GM23338 (cell line): Measurements from ENCODE around the gene TRPC6. TPM values are rescaled to one million over a fixed set of nuclear protein-coding genes. Genes with fewer than 3 reads are reported as not detected.

Experiments used
- ATAC-seq: fragments of 200-7000 bp; cut with Tn5 transposase; 3 replicates; pipeline ENCODE4 v1.9.1; 2020
- DNase-seq: peaks from one replicate; pipeline ENCODE4 v3.0.0-alpha.2; 2015; ENCODE audit warnings: low spot score
- H2AFZ ChIP-seq: fragments of 200-600 bp; sonication (generic); 2 replicates; pipeline ENCODE4 v1.8.0; 2016; ENCODE audit warnings: antibody characterized with exemption, mild to moderate bottlenecking, moderate library complexity
- H3F3A ChIP-seq: fragments of 200-600 bp; sonication (generic); replicated peaks from 2 replicates; pipeline ENCODE4 v1.8.0; 2017; ENCODE audit warnings: antibody characterized with exemption, mixed run types, low read depth
- H3K27ac ChIP-seq: fragments of 200-600 bp; sonication (generic); 2 replicates; pipeline ENCODE4 v1.6.1; 2016; ENCODE audit warnings: low read depth
- H3K27me3 ChIP-seq: fragments of 200-600 bp; sonication (generic); 2 replicates; pipeline ENCODE4 v1.8.0; 2016; ENCODE audit warnings: mild to moderate bottlenecking, mixed run types, moderate library complexity; ENCODE audit not compliant: insufficient read depth
- H3K36me3 ChIP-seq: fragments of 200-600 bp; sonication (generic); 2 replicates; pipeline ENCODE4 v1.8.0; 2016; ENCODE audit warnings: mild to moderate bottlenecking; ENCODE audit not compliant: insufficient read depth
- H3K4me1 ChIP-seq: fragments of 200-600 bp; sonication (generic); 2 replicates; pipeline ENCODE4 v1.8.0; 2016; ENCODE audit warnings: mild to moderate bottlenecking, moderate library complexity; ENCODE audit not compliant: insufficient read depth
- H3K4me2 ChIP-seq: fragments of 200-600 bp; sonication (generic); 2 replicates; pipeline ENCODE4 v1.7.1; 2017; ENCODE audit warnings: mixed run types
- H3K4me3 ChIP-seq: fragments of 200-600 bp; sonication (generic); 2 replicates; pipeline ENCODE4 v1.6.1; 2016; ENCODE audit warnings: mixed run types
- H3K79me2 ChIP-seq: fragments of 200-600 bp; sonication (generic); replicated peaks from 2 replicates; pipeline ENCODE4 v1.8.0; 2017; ENCODE audit warnings: mild to moderate bottlenecking; ENCODE audit not compliant: insufficient read depth
- H3K9me2 ChIP-seq: fragments of 200-600 bp; sonication (generic); 2 replicates; pipeline ENCODE4 v1.8.0; 2017; ENCODE audit not compliant: insufficient read depth
- H4K20me1 ChIP-seq: fragments of 200-600 bp; sonication (generic); replicated peaks from 2 replicates; pipeline ENCODE4 v1.8.0; 2017; ENCODE audit warnings: mild to moderate bottlenecking; ENCODE audit not compliant: insufficient read depth
- H3K27ac Mint-ChIP-seq: 2 replicates; pipeline ENCODE4 v1.8.0; 2020; ENCODE audit warnings: inconsistent platforms, mild to moderate bottlenecking, moderate library complexity, mixed read lengths
- H3K27me3 Mint-ChIP-seq: 3 replicates; pipeline ENCODE4 v1.8.0; 2022; ENCODE audit warnings: low read depth, mild to moderate bottlenecking, moderate library complexity, mixed read lengths, inconsistent platforms; ENCODE audit not compliant: insufficient read depth, poor library complexity
- H3K36me3 Mint-ChIP-seq: 3 replicates; pipeline ENCODE4 v1.8.0; 2021; ENCODE audit warnings: low read depth, mild to moderate bottlenecking, inconsistent platforms, moderate library complexity, mixed read lengths
- H3K4me1 Mint-ChIP-seq: 3 replicates; pipeline ENCODE4 v1.8.0; 2020; ENCODE audit warnings: mild to moderate bottlenecking, inconsistent platforms, mixed read lengths
- H3K4me3 Mint-ChIP-seq: 3 replicates; pipeline ENCODE4 v1.8.0; 2021; ENCODE audit warnings: moderate library complexity, mild to moderate bottlenecking, inconsistent platforms, mixed read lengths
- H3K9me3 Mint-ChIP-seq: 3 replicates; pipeline ENCODE4 v1.8.0; 2020; ENCODE audit warnings: moderate library complexity, mild to moderate bottlenecking, inconsistent platforms, mixed read lengths
- CREB1 ChIP-seq: fragments of 250-450 bp; sonication (Bioruptor Pico); IDR thresholded peaks from 2 replicates; pipeline ENCODE4 v1.5.0; 2020; ENCODE audit warnings: low read depth, mild to moderate bottlenecking, moderate library complexity
- EZH2 ChIP-seq: fragments of 200-600 bp; sonication (generic); IDR thresholded peaks from one replicate; pipeline ENCODE4 v1.8.0; 2017; ENCODE audit warnings: antibody characterized with exemption, mild to moderate bottlenecking, low read depth; ENCODE audit not compliant: unreplicated experiment
- EZH2phosphoT487 ChIP-seq: fragments of 200-600 bp; sonication (generic); IDR thresholded peaks from one replicate; pipeline ENCODE4 v1.8.1; 2018; ENCODE audit warnings: antibody characterized with exemption; ENCODE audit not compliant: unreplicated experiment
- JUNB ChIP-seq: IDR thresholded peaks from one replicate; pipeline ENCODE4 v1.6.1; 2016; ENCODE audit warnings: antibody characterized with exemption; ENCODE audit not compliant: unreplicated experiment
- NANOG ChIP-seq: IDR thresholded peaks from 2 replicates; pipeline ENCODE4 v1.6.1; 2016; ENCODE audit warnings: antibody characterized with exemption, borderline replicate concordance
- POLR2AphosphoS5 ChIP-seq: IDR thresholded peaks from 2 replicates; pipeline ENCODE4 v1.6.1; 2016; ENCODE audit warnings: antibody characterized with exemption, low read depth
- STAT1 ChIP-seq: IDR thresholded peaks from one replicate; pipeline ENCODE4 v1.6.1; 2016; ENCODE audit warnings: antibody characterized with exemption; ENCODE audit not compliant: unreplicated experiment
- ZNF114 ChIP-seq: fragments of 250-450 bp; sonication (Bioruptor Pico); IDR thresholded peaks from 2 replicates; pipeline ENCODE4 v1.5.0; 2020; ENCODE audit warnings: mild to moderate bottlenecking, moderate library complexity
- ZNF331 ChIP-seq: fragments of 250-450 bp; sonication (Bioruptor Pico); IDR thresholded peaks from 2 replicates; pipeline ENCODE4 v1.5.0; 2020; ENCODE audit warnings: low read depth, mild to moderate bottlenecking, moderate library complexity
- polyA plus RNA-seq: library from polyadenylated mRNA; unstranded; fragments of >200 nt; fragmentation: Nextera tagmentation; extraction: Ambion mirVana; gene quantifications from 2 replicates; pipeline ENCODE4 v1.2.1, GENCODE V29; 2016
- total RNA-seq: library from RNA; depleted of rRNA; stranded (reverse); fragments of >200 nt; shearing (Covaris generic); gene quantifications from 2 replicates; pipeline ENCODE4 v1.2.3, GENCODE V29; 2014
- TF ChIP-seq, protein P1 (sequence below), 2 experiments: fragments of 200-600 bp in 1 of 2; sonication (generic) in 1 of 2; conservative IDR thresholded peaks; 2 replicates each; pipeline versions ENCODE4 v1.5.1 to v1.6.1; 2016 to 2017; ENCODE audit warnings: antibody characterized with exemption in 2 of 2, low read depth in 2 of 2, mild to moderate bottlenecking in 2 of 2, moderate library complexity in 1 of 2
- TF ChIP-seq, protein P2 (sequence below): IDR thresholded peaks from one replicate; pipeline ENCODE4 v1.6.1; 2018; ENCODE audit warnings: antibody characterized with exemption; ENCODE audit not compliant: unreplicated experiment

The TRPC6 gene
- total and polyA plus RNA-seq, 2 experiments from 2014 or later: 0.05 to 4.4 TPM

DNA sequence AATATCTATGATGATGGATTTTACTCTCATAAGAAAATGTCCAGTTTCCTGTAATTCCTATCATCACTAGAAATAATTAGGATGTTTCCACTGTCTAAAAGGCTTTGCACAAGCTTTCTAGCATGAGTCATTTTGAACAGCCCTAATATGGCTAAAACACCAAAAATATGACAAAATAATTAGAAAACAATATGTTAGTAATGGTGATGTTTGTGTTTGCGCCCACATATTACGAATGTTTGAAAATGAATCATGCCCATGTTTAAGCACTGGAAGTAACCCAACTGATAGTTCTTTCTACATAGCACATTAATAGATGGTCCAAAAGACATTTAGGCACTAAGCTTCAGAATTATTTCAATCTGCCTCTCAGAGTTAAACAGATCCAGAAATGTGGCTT, 96.0 kb downstream of the TRPC6 start:
- no peak for TF ChIP-seq STAT1
- TF ChIP-seq, protein P1, sequence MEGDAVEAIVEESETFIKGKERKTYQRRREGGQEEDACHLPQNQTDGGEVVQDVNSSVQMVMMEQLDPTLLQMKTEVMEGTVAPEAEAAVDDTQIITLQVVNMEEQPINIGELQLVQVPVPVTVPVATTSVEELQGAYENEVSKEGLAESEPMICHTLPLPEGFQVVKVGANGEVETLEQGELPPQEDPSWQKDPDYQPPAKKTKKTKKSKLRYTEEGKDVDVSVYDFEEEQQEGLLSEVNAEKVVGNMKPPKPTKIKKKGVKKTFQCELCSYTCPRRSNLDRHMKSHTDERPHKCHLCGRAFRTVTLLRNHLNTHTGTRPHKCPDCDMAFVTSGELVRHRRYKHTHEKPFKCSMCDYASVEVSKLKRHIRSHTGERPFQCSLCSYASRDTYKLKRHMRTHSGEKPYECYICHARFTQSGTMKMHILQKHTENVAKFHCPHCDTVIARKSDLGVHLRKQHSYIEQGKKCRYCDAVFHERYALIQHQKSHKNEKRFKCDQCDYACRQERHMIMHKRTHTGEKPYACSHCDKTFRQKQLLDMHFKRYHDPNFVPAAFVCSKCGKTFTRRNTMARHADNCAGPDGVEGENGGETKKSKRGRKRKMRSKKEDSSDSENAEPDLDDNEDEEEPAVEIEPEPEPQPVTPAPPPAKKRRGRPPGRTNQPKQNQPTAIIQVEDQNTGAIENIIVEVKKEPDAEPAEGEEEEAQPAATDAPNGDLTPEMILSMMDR (conservative IDR thresholded peaks at IDR 0.05; ENCODE audit: low read depth in 2 of 2): no peak
- Histone ChIP-seq H3K27me3 (no peaks in the 10 kb centered on the region), H3K9me2 (no peaks in the 10 kb centered on the region; the same call in 1 of the 2 replicates), H3K79me2 (no peaks in the 10 kb centered on the region), H3K4me3 (no peak overlapping the region), H3K4me1 (peaks cover 11% of the 10 kb centered on the region; the same call in 1 of the 2 replicates), H3K4me2 (no peak overlapping the region), H4K20me1 (no peaks in the 10 kb centered on the region), H2AFZ (no peak overlapping the region), H3F3A (no peaks in the 10 kb centered on the region), H3K27ac (no peak overlapping the region), H3K36me3 (no peaks in the 10 kb centered on the region)
- H3K27me3 Mint-ChIP-seq: peaks cover 2% of the 10 kb centered on the region
- H3K36me3 Mint-ChIP-seq: no peaks in the 10 kb centered on the region
- no peak for ATAC-seq
- no peaks in the 10 kb centered on the region; the same call in 2 of the 3 replicates for H3K9me3 Mint-ChIP-seq
- peaks cover 12% of the 10 kb centered on the region for H3K4me1 Mint-ChIP-seq
- H3K27ac Mint-ChIP-seq: no peak overlapping the region
- no peak for DNase-seq
- H3K4me3 Mint-ChIP-seq: no peak overlapping the region

DNA sequence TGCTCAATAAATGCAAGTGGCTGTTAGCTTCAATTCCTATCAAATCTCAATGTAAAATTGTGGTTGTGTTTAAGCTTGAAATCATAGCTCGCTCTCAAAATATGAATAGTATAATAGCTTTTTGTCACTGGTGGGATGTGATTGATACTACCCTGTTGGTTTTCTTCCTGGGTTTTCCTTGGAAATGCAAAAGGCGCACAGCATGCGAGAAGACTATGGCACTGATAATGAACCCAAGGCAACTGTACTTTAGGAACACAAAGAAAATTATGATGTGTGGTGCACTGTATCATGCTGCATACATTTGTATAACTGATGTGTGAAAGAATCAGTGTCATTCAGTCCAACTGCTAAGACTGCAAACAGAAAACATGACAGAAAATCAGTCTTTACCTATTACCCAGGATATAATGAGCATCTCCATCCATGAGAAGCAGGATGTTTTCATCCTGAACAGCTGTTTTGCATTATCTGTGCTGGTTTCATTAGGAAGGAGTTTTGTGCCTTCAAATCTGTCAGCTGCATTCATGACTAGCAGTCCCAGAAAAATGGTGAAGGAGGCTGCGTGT, 101.2 kb downstream of the TRPC6 start:
- Mint-ChIP-seq H3K27ac (no peak overlapping the region), H3K9me3 (no peaks in the 10 kb centered on the region)
- TF ChIP-seq, protein P1 (conservative IDR thresholded peaks at IDR 0.05; ENCODE audit: low read depth in 2 of 2): no peak
- TF ChIP-seq, protein P2, sequence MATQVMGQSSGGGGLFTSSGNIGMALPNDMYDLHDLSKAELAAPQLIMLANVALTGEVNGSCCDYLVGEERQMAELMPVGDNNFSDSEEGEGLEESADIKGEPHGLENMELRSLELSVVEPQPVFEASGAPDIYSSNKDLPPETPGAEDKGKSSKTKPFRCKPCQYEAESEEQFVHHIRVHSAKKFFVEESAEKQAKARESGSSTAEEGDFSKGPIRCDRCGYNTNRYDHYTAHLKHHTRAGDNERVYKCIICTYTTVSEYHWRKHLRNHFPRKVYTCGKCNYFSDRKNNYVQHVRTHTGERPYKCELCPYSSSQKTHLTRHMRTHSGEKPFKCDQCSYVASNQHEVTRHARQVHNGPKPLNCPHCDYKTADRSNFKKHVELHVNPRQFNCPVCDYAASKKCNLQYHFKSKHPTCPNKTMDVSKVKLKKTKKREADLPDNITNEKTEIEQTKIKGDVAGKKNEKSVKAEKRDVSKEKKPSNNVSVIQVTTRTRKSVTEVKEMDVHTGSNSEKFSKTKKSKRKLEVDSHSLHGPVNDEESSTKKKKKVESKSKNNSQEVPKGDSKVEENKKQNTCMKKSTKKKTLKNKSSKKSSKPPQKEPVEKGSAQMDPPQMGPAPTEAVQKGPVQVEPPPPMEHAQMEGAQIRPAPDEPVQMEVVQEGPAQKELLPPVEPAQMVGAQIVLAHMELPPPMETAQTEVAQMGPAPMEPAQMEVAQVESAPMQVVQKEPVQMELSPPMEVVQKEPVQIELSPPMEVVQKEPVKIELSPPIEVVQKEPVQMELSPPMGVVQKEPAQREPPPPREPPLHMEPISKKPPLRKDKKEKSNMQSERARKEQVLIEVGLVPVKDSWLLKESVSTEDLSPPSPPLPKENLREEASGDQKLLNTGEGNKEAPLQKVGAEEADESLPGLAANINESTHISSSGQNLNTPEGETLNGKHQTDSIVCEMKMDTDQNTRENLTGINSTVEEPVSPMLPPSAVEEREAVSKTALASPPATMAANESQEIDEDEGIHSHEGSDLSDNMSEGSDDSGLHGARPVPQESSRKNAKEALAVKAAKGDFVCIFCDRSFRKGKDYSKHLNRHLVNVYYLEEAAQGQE: no peak
- no peak for TF ChIP-seq ZNF114
- TF ChIP-seq POLR2AphosphoS5: no peak
- no peak for TF ChIP-seq ZNF331
- no peak for TF ChIP-seq JUNB
- TF ChIP-seq EZH2: no peak
- no peak for TF ChIP-seq CREB1
- TF ChIP-seq NANOG: no peak
- TF ChIP-seq EZH2phosphoT487: no peak

More for the DNA sequence above, 101.2 kb downstream of the TRPC6 start:
- Histone ChIP-seq H2AFZ (no peak overlapping the region), H3K4me1 (peaks cover 11% of the 10 kb centered on the region; the same call in 1 of the 2 replicates), H3K36me3 (no peaks in the 10 kb centered on the region), H4K20me1 (no peaks in the 10 kb centered on the region), H3F3A (no peaks in the 10 kb centered on the region), H3K4me2 (no peak overlapping the region), H3K27ac (no peak overlapping the region), H3K79me2 (no peaks in the 10 kb centered on the region), H3K9me2 (no peaks in the 10 kb centered on the region), H3K27me3 (no peaks in the 10 kb centered on the region), H3K4me3 (no peak overlapping the region)
- Mint-ChIP-seq H3K36me3 (no peaks in the 10 kb centered on the region), H3K4me3 (no peak overlapping the region), H3K27me3 (no peaks in the 10 kb centered on the region), H3K4me1 (peaks cover 14% of the 10 kb centered on the region)
- ATAC-seq: no peak
- DNase-seq: no peak
